HG02759 (cell line): Measurements from ENCODE around the gene HDGF.
A peak's percentile ranks its signal among the peaks of the same experiment; 100 is the strongest.

ENCODE experiments used
- ATAC-seq: cut with Tn5 transposase; IDR thresholded peaks from one replicate; pipeline ENCODE4 v1.9.1; 2021; ENCODE audit warnings: mild to moderate bottlenecking, moderate library complexity; ENCODE audit not compliant: unreplicated experiment

HDGF gene

DNA sequence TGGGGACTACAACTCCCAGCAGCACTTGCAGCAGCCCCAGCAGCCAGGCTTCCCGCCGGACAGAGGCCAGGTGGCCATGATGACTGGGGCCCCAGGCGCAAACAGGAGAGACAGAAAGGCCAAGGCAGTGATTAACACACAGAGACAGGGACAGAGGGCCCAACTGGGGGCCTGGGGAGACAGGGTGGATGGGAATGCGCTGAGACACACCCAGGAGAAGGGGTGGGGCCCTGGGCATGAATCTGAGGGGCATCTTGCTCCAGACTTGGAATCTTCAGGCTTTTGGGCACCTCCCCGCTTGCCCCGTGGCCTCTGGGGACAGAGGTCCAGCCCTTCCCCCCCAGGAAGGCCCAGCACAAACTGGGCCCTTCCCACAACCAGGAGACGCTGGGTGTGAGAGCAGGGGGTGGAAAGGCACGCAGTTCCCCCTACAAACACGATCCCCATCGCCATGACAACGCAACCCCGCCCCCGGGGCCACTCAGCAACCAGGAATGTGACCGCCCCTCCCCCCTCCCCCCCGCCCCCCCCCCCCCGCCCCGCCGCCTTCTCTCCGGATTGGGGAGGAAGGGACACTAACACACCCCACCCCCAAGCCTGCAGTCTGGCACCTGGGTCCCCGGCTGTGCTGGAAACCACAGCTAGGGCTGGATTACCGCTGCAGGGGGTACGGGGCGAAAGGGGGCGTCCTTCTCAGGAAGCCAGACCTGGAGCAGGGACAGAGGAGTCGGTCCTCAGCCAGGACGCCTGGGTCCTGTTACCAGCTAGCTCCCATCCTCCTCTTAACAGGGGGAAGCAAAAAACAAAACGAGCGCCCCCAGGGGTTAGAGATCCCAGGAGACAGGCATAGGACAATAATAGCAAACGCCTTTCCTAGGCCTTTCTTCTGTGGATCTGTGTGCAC is 4.5 kb downstream of the HDGF start:
- no peak for ATAC-seq

DNA sequence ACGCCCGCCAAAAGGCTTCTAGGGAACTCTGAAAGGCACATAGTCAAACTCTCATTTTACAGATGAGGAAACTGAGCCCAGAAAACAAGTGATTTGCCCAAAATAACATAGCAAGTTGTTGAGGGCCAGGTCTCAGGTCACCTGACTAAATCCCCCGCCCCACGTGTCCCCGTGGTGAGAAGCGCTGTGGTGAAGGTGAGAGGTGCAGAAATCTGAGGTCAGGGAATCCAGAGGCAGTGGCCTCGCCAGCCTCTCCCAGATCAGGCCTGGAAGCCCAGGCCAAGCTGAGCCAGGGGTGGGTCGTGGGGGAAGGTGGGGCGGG is 5.1 kb downstream of the HDGF start:
- ATAC-seq: no peak

DNA sequence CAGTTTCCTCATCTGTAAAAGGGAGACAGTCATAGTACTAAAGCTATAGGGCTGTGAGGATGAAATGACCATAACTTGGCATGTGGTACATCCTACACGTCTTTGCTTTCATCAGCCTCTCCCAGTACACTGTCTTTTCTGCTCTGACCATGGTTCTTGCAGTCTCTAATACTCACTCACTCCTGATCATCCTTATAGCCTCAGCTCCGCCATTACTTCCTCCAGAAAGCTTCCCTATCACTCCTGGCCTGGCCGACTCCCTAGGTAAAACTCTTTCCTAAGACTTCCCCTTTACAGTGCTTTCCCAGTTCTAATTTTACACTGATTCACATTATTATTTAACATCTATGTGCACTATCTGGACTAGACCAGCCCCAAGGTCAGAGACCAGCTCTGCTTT is 5.6 kb downstream of the HDGF start:
- ATAC-seq: no peak

DNA sequence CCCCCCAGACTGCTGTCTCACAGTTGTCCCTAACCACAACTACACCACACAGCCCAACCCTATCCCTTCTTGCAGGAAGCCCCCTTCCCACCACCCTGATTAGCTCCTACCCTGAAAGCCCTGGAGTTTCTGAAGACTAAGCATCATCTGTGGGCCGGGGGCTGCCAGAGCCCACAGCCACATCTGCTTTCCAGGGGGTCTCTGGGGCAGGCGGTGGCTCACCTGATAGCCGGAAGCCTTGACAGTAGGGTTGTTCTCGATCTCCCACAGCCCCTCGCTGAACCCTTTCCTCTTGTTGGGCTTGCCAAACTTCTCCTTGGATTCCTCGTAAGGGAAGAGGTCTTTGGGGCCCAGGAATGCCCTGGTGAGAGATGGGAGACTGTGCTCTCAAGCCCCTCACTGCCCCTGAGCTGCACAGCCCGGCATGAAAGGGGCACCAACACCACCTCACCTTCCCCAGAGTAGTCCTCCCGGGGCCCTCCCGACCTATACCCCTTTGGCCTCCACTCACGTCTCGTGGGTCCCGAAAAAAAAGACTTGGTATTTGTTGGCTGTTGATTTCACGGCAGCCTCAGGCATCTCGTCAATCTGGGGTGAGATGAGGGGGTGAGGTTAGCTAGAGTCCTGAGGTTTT is 6.6 kb downstream of the HDGF start:
- no peak for ATAC-seq

DNA sequence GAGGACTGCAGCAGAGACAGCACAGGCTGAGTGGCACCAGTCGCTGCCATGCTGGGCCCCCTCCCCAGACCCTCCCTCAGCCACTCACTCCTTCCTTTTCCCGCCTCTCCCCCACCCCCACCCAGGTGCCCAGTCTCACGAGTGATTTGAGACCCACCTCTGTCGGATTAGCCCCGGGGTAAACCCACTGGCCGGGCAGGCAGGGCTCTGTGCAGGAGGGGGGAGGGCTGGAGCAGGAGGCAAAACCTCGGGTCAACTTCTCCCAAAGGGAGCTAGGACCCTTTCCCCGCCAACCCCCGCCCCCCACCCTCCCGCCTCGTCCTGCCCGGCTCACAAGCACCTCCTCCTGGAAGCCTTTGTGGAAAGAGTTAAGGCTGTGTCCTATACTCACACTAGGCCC is 7.1 kb downstream of the HDGF start:
- ATAC-seq: no peak

DNA sequence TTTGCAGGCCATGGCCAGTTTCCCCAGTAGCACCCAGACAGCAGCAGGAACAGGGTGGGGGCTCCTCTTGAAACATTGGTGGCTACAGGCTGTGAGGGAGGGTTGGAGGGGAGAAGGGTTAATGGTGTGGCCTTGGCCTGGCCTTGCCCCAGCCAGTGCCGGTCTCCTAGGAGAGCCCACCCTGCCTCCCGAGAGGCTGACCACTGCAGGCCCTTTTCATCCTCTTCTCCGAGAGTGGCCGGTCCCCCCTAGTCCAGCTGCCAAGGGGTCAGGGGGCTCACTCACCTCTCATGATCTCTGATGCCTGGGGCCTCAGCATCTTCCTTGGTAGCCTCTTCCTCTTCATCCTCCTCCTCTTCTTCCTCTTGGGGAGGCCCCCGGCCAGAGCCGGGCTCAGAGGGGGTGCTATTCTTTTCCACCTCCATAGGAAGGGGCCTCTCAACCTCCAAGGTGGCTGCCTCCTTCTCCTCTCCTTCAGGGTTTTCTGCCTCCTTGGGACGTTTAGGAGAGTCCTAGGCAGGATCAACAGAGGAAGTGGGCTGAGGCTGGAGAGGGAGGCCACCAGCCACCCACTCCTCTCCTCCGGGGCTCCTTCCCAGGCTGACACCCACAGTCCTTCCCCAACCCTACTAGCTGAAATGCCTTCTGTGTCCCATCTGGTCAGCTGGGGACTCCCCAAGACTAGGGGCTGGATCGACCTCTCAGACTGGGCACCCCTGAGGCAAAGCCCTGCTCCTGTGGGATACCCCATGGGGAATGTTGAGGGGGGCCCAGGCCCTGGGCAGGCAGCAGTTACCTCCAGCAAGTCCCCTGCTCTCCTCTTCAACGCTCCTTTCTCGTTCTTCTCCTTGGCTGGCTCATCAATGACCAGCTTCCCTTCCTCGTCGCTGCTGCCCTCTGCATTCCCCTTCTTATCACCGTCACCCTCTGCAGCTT is 7.8 kb downstream of the HDGF start:
- no peak for ATAC-seq

DNA sequence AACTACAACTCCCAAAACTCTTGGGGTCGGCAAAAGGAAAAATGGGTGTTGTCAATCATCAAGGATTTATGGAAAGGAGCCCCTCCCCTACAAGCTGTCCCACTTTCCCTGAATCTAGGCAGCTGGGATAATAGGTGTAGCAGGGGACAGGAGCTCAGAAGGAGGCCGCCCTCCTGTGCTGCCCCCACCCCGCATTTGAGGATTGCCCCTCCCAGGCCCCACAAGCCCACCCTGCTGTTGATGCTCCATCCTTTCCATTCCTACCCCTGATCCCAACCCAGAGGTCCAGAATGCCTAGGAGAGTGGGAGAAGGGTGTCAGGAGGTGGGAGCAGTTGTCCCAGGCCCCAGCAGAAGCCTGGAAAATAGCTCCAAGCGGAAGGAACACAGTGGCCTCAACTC is 8.7 kb downstream of the HDGF start:
- ATAC-seq: no peak

DNA sequence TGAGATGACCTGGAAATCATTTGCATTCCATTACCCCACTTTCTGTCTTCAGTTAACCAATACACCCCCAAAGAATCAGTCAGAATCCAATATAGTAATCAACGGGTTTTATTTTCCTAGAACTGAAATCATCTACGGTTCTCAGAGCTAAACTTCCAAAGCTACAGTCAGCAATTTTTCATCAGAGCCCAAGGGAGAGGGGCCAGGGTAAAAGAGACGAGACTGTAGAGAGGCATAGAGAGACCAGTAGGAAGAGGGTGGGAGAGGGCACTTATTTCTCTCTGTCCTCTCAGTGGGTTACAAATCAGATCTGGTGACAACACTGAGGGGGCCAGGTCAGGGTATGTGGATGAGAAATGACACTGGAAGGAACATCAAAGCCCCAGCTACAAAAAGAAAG is 9.5 kb downstream of the HDGF start:
- no peak for ATAC-seq

DNA sequence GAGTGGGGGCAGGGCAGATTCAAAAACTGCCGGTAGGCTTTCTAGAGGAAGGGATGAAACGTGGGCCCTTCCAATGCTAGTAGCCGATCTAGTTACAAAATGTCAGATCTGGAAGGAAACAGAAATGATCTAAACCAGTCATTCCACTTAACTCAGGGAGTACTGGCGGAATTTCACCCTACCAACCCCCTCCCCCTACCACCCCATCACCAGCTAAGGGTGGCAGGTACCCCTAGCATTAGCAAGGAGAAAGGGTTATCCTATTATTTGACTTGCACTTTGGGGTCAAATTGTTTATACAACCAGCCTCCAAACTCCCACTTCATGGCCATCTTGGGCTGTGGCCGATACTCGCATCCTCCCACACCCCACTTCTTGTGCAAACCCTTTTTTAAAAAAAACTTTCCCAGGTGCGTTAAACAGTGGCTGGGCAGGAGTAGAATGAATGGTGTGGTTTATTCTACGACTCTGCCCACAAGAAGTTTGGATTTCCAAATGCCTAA is 9.9 kb downstream of the HDGF start:
- ATAC-seq: no peak

DNA sequence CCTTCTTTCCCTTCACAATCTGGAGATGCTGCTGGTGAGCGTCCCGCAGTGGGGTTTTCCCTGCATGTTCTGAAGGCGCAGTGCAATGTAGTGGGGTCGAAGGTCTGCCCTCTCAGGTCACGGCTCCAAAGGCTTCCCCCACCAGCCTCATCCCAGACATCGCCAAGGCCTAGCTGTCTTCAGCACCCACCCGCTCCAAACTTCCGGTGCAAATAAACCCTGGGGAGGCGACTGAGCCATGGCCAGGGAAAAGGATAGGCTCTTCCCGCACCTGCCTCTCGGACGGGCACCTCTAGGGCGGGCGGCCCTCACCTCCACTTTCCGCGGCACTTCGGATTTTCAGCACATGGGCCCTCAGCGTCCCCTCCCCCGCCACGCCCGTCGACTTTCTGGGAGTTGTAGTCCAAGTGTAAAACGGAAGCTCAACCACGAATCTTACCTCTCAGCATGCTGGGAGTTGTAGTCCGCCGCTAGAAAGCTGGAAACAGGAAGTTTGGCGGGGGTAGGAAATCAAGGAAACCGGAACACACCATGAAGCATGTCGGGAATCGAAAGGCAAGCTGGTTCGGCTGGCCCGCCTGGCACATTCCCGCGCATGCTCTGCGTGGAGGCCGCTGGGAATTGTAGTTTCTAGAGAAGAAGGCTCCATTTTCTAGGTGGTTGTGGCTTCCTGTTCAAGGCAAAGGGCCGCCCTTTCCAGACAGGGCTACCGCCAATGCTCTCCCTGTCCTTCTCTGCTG is 10.6 kb downstream of the HDGF start, which contains the start of gene MRPL24:
Gene MRPL24 (minus strand): TSS at position 348 of the 740 bp plus-strand sequence. CDS start 2,384 bp downstream, outside the sequence.
- peak; percentile 90 for ATAC-seq

DNA sequence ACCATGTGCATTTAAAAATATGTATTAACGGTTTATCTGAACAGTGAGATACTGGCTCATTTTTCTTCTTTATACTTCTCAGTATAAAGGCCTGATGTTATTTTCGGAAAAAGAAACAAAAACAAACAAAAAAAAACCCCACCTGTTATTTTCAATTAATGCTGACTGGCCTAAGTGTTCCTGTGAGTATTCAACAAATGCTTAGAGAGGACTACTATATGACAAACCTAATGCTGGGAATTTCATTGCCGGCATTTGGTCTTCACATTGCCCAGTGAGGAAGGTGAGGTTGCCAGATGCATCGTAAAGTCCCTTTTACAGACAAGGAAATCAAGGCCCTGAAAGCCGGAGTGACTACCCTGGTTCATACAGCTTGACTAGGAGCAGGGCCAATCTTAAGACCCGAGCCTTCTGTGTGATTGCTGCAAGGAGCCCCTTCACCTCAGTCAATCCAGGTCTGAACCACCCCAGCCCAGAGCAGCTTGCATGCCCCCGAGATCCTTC is 11.2 kb downstream of the HDGF start:
- no peak for ATAC-seq

DNA sequence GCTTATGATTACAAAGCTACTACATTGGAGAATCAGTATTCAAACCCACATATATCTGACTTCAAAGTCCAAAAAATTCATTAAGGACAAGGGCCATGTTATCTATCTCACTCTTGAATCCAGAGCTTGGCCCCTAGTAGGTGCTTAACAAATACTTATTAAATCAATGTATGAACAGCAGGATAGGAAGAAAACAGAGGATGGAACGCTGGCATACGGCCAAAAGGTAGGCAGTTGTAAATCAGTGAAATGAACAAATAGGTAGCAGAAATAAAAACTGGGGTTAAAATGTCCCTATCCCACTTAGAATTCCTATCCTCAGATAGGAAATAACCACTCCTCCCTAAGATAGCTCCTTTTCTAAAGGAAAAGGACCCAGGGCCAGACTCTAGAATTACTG is 12.6 kb downstream of the HDGF start:
- ATAC-seq: no peak

DNA sequence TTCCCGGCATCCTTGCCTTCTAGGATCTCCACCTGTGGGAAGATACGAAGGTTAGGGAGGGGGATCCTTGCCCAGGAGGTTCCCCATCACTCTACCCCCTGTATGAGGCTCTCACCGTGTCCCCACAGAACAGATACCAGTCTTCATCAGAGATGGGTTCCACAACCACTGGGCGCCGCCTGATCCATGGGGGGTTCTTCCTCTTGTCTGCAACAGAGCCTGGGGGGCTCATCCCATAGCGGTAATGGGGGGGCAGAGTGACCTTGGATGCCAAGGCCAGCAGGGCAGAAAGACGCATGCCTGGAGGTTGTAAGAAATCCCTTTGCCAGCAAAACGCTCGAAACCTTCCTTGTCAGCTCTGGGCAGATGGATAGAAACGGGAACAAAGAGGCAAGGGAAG is 13.1 kb downstream of the HDGF start:
- ATAC-seq: no peak

DNA sequence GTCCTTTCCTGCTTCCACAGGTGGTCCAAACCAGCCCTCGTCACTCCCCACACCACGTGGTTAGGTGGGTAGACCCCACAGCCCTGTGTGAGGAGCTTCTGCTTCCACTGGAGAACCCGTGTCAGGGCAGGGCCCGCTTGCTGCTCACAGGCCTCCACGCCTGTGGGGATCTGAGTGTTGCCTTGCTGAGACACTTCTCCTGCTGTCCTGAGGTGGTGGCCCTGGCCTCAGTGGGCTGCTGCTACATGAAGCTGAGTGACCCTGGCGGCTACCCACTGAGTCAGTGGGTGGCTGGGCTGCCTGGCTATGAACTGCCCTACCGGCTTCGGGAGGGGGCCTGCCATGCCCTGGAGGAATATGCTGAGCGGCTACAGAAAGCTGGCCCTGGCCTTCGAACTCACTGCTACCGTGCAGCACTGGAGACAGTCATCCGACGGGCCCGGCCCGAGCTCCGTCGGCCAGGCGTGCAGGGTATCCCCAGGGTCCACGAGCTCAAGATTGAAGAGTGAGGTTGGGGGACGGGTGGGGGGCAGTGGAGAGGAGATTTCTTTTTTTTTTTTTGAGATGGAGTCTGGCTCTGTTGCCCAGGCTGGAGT is 17.4 kb downstream of the HDGF start:
- no peak for ATAC-seq

DNA sequence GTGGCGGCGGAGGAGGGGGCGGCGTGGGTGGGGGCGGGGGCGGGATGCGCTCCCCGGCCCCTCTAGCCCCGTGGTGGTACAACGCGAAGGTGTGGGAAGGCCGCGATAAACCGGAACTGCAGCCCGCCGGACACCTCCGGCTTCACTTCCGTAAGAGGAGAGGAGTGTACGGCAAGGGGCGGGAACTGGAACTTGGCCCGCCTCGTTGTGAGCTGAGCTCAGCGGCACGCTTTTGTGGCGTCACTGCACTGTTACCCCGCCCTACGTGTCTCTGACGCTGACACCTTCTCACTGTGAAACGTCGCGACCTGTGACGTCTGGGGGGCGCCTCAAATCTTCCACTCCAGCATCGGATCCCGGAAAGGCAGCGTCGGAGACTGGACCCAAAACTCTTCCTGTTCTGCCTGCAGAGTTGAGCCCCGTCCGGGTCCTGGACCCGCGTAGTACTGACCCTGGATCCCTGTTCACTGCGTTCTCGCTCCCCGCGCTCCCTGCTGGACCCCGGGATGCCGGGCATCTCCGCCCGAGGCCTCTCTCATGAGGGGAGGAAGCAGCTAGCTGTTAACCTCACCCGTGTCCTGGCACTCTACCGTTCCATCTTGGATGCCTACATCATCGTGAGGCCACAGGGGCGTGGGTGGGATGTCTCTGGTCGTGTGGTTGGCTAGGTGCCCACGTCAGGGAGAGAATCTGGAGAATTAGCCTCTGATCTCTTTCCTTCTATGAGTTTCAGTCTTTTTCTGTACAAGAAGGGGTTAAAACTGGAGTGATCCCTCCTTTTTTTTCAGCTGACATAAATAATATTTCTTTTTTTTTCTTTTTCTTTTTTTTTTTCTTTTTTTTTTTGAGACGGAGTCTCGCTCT is 22.6 kb downstream of the HDGF start, which contains the start of gene ISG20L2:
Gene ISG20L2 (minus strand): TSS at position 168 of the 864 bp plus-strand sequence. CDS start 1,114 bp downstream, outside the sequence.
- ATAC-seq: peak; percentile 91

DNA sequence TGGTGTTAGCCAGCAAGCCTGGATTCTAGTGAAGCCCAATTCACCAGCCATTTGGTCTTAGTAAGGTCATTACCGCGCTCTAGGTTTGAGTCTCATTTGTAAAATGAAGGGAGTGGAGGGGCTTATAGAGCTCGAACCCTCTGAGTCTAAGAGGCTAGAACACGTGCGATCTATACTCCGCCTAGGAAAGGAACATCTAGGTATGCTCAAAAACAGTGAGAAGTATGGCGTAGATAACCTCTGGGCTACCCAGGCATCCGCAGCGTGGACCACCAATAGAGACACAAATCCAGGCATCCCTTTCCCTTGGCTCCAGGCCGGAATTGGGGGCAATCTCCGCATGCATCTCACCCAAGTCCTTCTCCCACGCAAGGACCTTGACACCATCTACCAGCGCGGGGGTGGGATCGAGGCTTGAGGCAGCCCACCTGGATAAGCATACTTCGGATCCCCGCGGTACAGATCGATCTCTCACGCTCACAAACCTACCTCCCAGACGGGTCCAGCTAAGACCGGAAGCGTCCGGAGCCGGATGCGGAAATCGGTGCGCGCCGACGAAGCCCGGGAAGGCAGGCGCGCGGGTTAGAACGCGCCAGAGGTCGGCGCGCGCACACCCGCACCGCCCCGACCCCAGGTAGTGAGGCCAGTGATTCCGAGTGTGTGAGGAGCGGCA is 23.4 kb downstream of the HDGF start, which contains the start of gene METTL25B:
Gene METTL25B (plus strand): TSS at position 544 of the 673 bp plus-strand sequence. CDS start 636 bp downstream, outside the sequence.
- ATAC-seq: peak; percentile 70

DNA sequence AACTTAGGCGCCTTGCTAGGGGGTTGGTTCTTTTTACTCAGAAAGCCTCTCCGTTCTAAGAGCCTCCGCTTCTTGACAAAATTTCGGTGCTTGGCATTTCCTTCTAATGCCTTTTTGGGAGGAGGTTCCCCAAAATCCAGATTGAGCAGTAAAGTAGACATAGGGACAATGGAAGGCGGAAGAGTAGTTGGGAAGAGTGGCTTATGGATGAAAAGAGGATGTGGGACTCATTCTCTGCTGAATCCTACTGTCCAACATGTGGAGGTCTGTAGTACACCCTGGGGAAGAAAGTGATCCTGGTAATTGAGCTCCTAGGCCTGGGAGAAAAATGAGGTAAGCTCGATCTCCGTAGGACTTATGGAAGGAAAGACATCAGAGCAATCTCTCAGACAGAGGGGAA is 24.0 kb downstream of the HDGF start:
- ATAC-seq: no peak
